Fibroblast of the aortic adventitia (primary cell): ENCODE data around the gene NTPCR. TPM values are rescaled to one million over a fixed set of nuclear protein-coding genes. Genes with fewer than 3 reads are reported as not detected.
A peak's percentile ranks its signal among the peaks of the same experiment; 100 is the strongest.

Experiments used
- DNase-seq: peaks from one replicate; pipeline ENCODE4 v3.0.0-alpha.2; 2010; ENCODE audit warnings: low read depth
- H3K4me3 ChIP-seq: 2 replicates; pipeline ENCODE4 v1.5.1; 2011; ENCODE audit warnings: low read depth, mild to moderate bottlenecking, control low read depth, low read length, moderate library complexity
- total RNA-seq: library from RNA; depleted of rRNA; stranded (reverse); fragments of >200 nt; gene quantifications from 2 replicates; pipeline ENCODE4 v1.2.3, GENCODE V29; 2012; ENCODE audit warnings: low replicate concordance
- TF ChIP-seq, protein P1 (sequence below): IDR thresholded peaks from 2 replicates; pipeline ENCODE4 v1.5.1; 2011; ENCODE audit warnings: mild to moderate bottlenecking, low read length, control low read depth, inconsistent platforms; ENCODE audit not compliant: insufficient read depth

NTPCR gene
- total RNA-seq, 1 donor = 19.7 TPM

- no peak for DNase-seq
- H3K4me3 ChIP-seq = no peak overlapping the region
- TF ChIP-seq, protein P1, sequence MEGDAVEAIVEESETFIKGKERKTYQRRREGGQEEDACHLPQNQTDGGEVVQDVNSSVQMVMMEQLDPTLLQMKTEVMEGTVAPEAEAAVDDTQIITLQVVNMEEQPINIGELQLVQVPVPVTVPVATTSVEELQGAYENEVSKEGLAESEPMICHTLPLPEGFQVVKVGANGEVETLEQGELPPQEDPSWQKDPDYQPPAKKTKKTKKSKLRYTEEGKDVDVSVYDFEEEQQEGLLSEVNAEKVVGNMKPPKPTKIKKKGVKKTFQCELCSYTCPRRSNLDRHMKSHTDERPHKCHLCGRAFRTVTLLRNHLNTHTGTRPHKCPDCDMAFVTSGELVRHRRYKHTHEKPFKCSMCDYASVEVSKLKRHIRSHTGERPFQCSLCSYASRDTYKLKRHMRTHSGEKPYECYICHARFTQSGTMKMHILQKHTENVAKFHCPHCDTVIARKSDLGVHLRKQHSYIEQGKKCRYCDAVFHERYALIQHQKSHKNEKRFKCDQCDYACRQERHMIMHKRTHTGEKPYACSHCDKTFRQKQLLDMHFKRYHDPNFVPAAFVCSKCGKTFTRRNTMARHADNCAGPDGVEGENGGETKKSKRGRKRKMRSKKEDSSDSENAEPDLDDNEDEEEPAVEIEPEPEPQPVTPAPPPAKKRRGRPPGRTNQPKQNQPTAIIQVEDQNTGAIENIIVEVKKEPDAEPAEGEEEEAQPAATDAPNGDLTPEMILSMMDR = no peak
These were observed 37.3 kb downstream of the NTPCR start for GRCh38 chr1:232987774-232988140.

- no peak overlapping the region for H3K4me3 ChIP-seq
- peak; percentile 61 for DNase-seq
- TF ChIP-seq, protein P1 = no peak
These were observed 38.2 kb downstream of the NTPCR start for GRCh38 chr1:232988572-232989040.

DNA sequence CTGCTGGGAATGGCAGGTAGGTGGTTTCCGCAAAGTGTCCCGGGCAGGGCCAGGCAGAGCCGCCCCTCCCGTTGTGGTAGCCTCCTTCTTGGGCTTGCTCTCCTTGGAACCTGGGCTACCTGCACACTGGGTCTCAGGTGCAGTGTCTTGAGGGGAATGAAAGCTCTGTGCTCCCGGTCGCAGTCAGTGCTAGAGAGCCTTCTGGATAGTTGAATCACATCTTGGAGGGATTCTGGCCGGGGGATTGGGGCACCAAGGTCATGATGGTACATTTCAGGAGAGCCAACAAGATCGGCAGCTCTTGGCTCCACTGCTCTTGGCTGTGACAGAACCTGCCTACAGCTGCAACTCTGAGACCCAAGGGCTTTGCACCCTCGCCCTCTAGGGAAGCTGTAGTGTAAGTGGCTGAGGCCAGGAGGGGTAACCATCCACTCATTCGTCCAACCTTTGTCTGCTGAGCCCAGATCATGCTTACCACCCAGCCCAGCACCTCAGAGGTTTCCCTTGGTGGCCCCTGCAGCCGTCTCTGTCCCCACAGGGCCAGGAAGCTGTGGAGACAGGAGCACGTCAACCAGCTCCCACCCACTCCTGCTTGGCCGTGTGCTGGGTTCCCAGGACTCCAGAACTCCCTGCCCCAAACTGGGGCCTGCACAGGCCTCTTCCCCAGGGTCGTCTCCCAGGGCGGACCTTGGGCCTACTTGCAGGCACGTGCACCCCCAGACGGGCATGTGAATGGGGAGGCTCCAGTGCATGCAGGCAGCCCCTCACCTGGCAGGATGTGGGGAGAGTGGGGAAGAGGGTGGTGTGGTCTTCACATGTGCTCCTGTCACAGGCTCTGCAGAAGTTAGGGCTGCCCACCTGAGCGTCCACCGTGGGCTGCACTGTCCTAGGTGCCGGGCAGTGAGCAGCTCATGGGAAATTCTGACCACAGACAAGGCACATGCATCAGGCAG is 40.0 kb downstream of the NTPCR start:
- TF ChIP-seq, protein P1 = no peak
- DNase-seq = no peak
- H3K4me3 ChIP-seq = no peak overlapping the region

DNA sequence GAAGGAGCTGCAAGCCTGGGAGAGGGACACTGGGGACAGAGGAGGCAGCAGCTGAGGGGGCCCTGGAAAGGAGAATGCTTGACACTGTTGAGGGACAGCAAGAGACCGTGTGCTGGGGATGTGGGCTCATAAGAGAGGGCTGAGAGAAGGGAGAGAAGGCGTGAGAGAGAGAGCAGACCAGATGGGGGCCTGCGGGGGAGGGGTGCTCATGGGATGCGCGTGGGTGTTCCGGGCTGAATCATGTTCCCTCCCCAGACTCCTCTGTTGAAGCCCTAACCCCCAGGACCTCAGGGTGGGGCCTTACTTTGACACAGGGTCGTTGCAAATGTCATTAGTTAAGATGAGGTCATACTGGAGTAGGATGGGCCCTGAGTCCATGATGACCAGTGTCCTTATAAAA is 40.8 kb downstream of the NTPCR start:
- TF ChIP-seq, protein P1 = no peak
- H3K4me3 ChIP-seq = no peak overlapping the region
- DNase-seq = no peak

DNA sequence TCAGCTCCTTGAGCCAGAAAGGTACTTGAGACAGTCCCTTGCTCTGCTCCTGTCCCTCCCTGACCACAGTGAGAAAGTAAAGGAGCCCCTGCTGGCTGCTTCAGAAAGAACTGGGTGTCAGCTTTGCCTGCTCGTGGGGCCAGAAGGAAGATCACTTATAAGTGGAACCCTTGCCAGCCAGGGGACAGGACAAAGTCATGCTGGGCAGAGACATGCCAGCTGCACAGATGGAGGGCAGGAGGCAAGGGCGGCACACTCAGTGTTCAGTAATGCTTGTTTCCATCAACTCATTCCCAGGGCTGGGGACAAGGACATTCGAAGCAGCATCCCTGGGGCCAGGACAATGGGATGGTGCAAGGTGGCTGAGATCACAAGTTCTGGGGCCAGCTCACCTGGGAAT is 41.8 kb downstream of the NTPCR start:
- TF ChIP-seq, protein P1 = no peak
- no peak for DNase-seq
- H3K4me3 ChIP-seq = no peak overlapping the region

DNA sequence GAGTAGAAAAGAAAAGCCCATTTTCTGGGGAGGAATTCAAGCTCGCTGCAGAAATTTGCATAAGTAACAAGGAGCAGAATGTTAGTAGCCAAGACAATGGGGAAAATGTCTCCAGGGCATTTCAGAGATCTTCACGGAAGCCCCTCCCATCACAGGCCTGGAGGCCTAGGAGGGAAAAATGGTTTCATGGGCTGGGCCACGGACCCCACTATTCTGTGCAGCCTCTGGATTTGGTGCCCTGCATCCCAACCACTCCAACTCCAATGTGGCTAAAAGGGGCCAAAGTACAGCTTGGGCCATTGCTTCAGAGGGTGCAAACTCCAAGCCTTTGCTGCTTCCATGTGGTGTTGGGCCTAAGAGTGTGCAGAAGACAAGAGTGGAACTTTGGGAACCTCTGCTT is 43.1 kb downstream of the NTPCR start:
- no peak for DNase-seq
- H3K4me3 ChIP-seq = no peak overlapping the region
- TF ChIP-seq, protein P1 = no peak

GRCh38 chr1:232995189-232995588 is 44.8 kb downstream of the NTPCR start:
- TF ChIP-seq, protein P1 = no peak
- no peak overlapping the region for H3K4me3 ChIP-seq
- no peak for DNase-seq
